HepG2 (cell line): ENCODE measurements around the gene MICALL2. TPM values are rescaled to one million over a fixed set of nuclear protein-coding genes. Genes with fewer than 3 reads are reported as not detected.

Experiments used
- ATAC-seq: fragments of 200-7000 bp; cut with Tn5 transposase; 3 replicates; pipeline ENCODE4 v1.9.1; 2020; ENCODE audit warnings: mild to moderate bottlenecking, moderate library complexity
- BruUV-seq: library from RNA; stranded (reverse); fragments of 400-500 nt; replicated peaks from 2 replicates; lab custom pipeline; 2021; lab: Mats Ljungman, UMichigan
- CTCF ChIA-PET: fragments of 300-600 bp; formaldehyde crosslinking; extraction: SDS; loops from one replicate; lab custom pipeline; 2021; ENCODE audit warnings: low total read pairs, inconsistent platforms, low intra/inter-chr PET ratio; lab: Yijun Ruan, JAX
- POLR2A ChIA-PET: fragments of 350-600 bp; sonication (Branson Sonifier 250); formaldehyde crosslinking; loops from one replicate; lab custom pipeline; 2020; ENCODE audit warnings: antibody characterized with exemption, inconsistent platforms; lab: Yijun Ruan, JAX
- DNase-seq: peaks from one replicate; pipeline ENCODE4 v3.0.0-alpha.2; 2015; ENCODE audit warnings: low spot score
- FAIRE-seq: peaks from 3 replicates; lab custom pipeline; 2011; peaks lifted over from hg19 to GRCh38; lab: Jason Lieb, UNC
- H2AFZ ChIP-seq: one replicate; pipeline ENCODE4 v1.6.1; 2011; ENCODE audit warnings: low read length, inconsistent platforms
- H3K27ac ChIP-seq: fragments of 300-600 bp; 3 replicates; pipeline ENCODE4 v1.8.0; 2011; ENCODE audit warnings: mixed run types, mild to moderate bottlenecking, mixed read lengths, low read length, inconsistent platforms; ENCODE audit not compliant: insufficient read depth; ENCODE audit errors: extremely low read length
- H3K27me3 ChIP-seq, 2 experiments: fragments of 200-600 bp in 1 of 2; 2 replicates in 1 of 2; 3 replicates in 1 of 2; pipeline versions ENCODE4 v1.6.0 to v1.8.0; 2011; ENCODE audit warnings: low read length in 2 of 2, mild to moderate bottlenecking in 2 of 2, moderate library complexity in 2 of 2, inconsistent platforms in 1 of 2; ENCODE audit not compliant: insufficient read depth in 2 of 2, control insufficient read depth in 1 of 2
- H3K36me3 ChIP-seq, 2 experiments: fragments of 200-600 bp in 1 of 2; replicated peaks in 1 of 2; 2 replicates in 1 of 2; 3 replicates in 1 of 2; pipeline versions ENCODE4 v1.5.1 to v1.8.0; 2011; ENCODE audit warnings: low read length in 2 of 2, inconsistent platforms in 1 of 2; ENCODE audit not compliant: insufficient read depth in 2 of 2, control insufficient read depth in 1 of 2
- H3K4me1 ChIP-seq: 2 replicates; pipeline ENCODE4 v1.5.1; 2012; ENCODE audit warnings: low read length, inconsistent platforms; ENCODE audit not compliant: insufficient read depth
- H3K4me2 ChIP-seq: 2 replicates; pipeline ENCODE4 v1.6.0; 2011; ENCODE audit warnings: low read depth, low read length, inconsistent platforms
- H3K4me3 ChIP-seq, 3 experiments: fragments of 200-600 bp in 1 of 3; sonication (generic), shearing (Covaris generic) in 1 of 3; replicated peaks in 1 of 3; 2 replicates each; pipeline ENCODE4 v1.5.1; 2011 to 2016; ENCODE audit warnings: low read length in 3 of 3, inconsistent platforms in 2 of 3, low read depth in 2 of 3, mild to moderate bottlenecking in 2 of 3, control low read depth in 1 of 3, mixed read lengths in 1 of 3; ENCODE audit not compliant: insufficient read depth in 1 of 3
- H3K79me2 ChIP-seq: one replicate; pipeline ENCODE4 v1.6.1; 2011; ENCODE audit warnings: low read length, inconsistent platforms; ENCODE audit not compliant: insufficient read depth
- H3K9ac ChIP-seq: 2 replicates; pipeline ENCODE4 v1.6.0; 2011; ENCODE audit warnings: mild to moderate bottlenecking, low read depth, low read length, inconsistent platforms; ENCODE audit not compliant: insufficient read depth
- H3K9me3 ChIP-seq: 2 replicates; pipeline ENCODE4 v1.5.1; 2012; ENCODE audit warnings: mild to moderate bottlenecking, low read length
- H4K20me1 ChIP-seq: 2 replicates; pipeline ENCODE4 v1.6.0; 2011; ENCODE audit warnings: inconsistent platforms, mild to moderate bottlenecking, low read length, moderate library complexity; ENCODE audit not compliant: insufficient read depth
- ATRX ChIP-seq: sonication (generic); formaldehyde crosslinking; IDR thresholded peaks from 2 replicates; pipeline ENCODE4 v1.4.0; 2020; ENCODE audit warnings: missing genetic modification reagents, borderline replicate concordance
- FOXA3 ChIP-seq: IDR thresholded peaks from 2 replicates; pipeline ENCODE4 v1.6.1; 2016; ENCODE audit warnings: missing genetic modification reagents, missing compliant biosample characterization
- FOXM1 ChIP-seq: sonication (generic); formaldehyde crosslinking; IDR thresholded peaks from 2 replicates; pipeline ENCODE4 v1.5.0; 2020; ENCODE audit warnings: missing genetic modification reagents
- NR2F2 ChIP-seq: IDR thresholded peaks from 2 replicates; pipeline ENCODE4 v1.6.1; 2012; ENCODE audit warnings: low read depth, inconsistent platforms, borderline replicate concordance
- NRL ChIP-seq: sonication (generic); formaldehyde crosslinking; IDR thresholded peaks from 2 replicates; pipeline ENCODE4 v1.5.0; 2020; ENCODE audit warnings: missing genetic modification reagents, mild to moderate bottlenecking, moderate library complexity, borderline replicate concordance
- RCOR2 ChIP-seq: IDR thresholded peaks from 2 replicates; pipeline ENCODE4 v1.6.1; 2016; ENCODE audit warnings: missing biosample characterization, missing genetic modification reagents
- RFXAP ChIP-seq: sonication (generic); formaldehyde crosslinking; IDR thresholded peaks from 2 replicates; pipeline ENCODE4 v1.4.0; 2020; ENCODE audit warnings: missing genetic modification reagents, borderline replicate concordance
- ZFP82 ChIP-seq: sonication (generic); formaldehyde crosslinking; IDR thresholded peaks from 2 replicates; pipeline ENCODE4 v1.5.1; 2020; ENCODE audit warnings: mild to moderate bottlenecking, missing genetic modification reagents, borderline replicate concordance
- ZIK1 ChIP-seq: sonication (generic); formaldehyde crosslinking; IDR thresholded peaks from 2 replicates; pipeline ENCODE4 v1.5.0; 2020; ENCODE audit warnings: mild to moderate bottlenecking, low read depth, missing genetic modification reagents, borderline replicate concordance
- ZNF225 ChIP-seq: sonication (generic); formaldehyde crosslinking; IDR thresholded peaks from 2 replicates; pipeline ENCODE4 v1.4.0; 2020; ENCODE audit warnings: mild to moderate bottlenecking, missing genetic modification reagents
- ZNF616 ChIP-seq: sonication (generic); formaldehyde crosslinking; IDR thresholded peaks from 2 replicates; pipeline ENCODE4 v1.5.0; 2020; ENCODE audit warnings: low read depth, mild to moderate bottlenecking, missing genetic modification reagents
- WGBS: methylation state at CpG from one replicate; pipeline ENCODE4 v1.1.6; 2017; ENCODE audit warnings: low lambda C conversion rate; 5-methylcytosine and 5-hydroxymethylcytosine counted together
- in situ Hi-C: cut with HindIII; loops from 2 replicates; pipeline ENCODE4 v1.10.0; 2017; ENCODE audit warnings: low pct_unique_long_range_greater_than_20kb; ENCODE audit not compliant: extremely low pct_ligation_motif_present
- intact Hi-C: fragments of 100-400 bp; cut with micrococcal nuclease; formaldehyde crosslinking; loops from one replicate; pipeline ENCODE4 v1.10.0; 2022; ENCODE audit not compliant: unreplicated experiment
- polyA plus RNA-seq, 8 experiments: library from polyadenylated mRNA; depleted of rRNA in 3 of 8; stranded (reverse) in 7 of 8; unstranded in 1 of 8; fragments of >200 nt; fragmentation: Illumina TruSeq in 4 of 8; extraction: Trizol in 4 of 8; gene quantifications; 2 replicates each; pipeline versions ENCODE4 v1.2.1 to v1.2.3, GENCODE V29; 2011 to 2016; ENCODE audit warnings: low read depth in 4 of 8, missing spikeins in 1 of 8, mixed read lengths in 1 of 8; ENCODE audit not compliant: insufficient read depth in 1 of 8
- total RNA-seq, 5 experiments: library from RNA; depleted of rRNA; stranded (reverse); fragments of >200 nt; fragmentation: Illumina TruSeq; extraction: Trizol; gene quantifications; 2 replicates each; pipeline ENCODE4 v1.2.3, GENCODE V29; 2016; ENCODE audit warnings: low read depth in 1 of 5
- TF ChIP-seq, protein P1 (sequence below), 2 experiments: fragments of 450-650 bp in 1 of 2; sonication (generic) in 1 of 2; formaldehyde crosslinking in 1 of 2; IDR thresholded peaks; 2 replicates each; pipeline versions ENCODE4 v1.6.1 to v1.8.0; 2016 to 2022; ENCODE audit warnings: antibody characterized with exemption in 1 of 2, mild to moderate bottlenecking in 1 of 2, missing genetic modification reagents in 1 of 2

The MICALL2 gene
- total and polyA plus RNA-seq, 2 of the 13 experiments (the other 11 are each of a cell fraction or from before 2014, with no cell fraction given), result 5.8 to 12.4 TPM

DNA sequence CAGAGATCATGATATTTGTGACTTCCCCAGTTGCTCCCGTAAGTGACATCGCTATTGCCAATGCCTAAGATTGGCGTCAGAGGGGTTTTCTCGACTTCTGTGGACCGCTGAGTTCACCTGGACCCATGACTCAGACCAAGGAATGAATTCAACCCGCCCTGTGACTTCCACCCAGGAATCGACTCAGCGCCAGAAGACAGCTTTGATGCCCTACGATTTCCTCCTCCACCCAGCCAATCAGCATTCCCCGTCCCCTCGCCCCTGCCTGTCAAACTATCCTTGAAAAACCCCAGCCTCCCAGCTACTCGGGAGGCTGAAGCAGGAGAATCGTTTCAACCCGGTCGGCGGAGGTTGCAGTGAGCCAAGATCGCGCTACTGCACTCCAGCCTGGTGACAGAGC, 58.3 kb downstream of the MICALL2 start:
- no peak for TF ChIP-seq ZIK1 (CRISPR knock-in tag)
- TF ChIP-seq ZNF225, result no peak
- TF ChIP-seq, protein P1, sequence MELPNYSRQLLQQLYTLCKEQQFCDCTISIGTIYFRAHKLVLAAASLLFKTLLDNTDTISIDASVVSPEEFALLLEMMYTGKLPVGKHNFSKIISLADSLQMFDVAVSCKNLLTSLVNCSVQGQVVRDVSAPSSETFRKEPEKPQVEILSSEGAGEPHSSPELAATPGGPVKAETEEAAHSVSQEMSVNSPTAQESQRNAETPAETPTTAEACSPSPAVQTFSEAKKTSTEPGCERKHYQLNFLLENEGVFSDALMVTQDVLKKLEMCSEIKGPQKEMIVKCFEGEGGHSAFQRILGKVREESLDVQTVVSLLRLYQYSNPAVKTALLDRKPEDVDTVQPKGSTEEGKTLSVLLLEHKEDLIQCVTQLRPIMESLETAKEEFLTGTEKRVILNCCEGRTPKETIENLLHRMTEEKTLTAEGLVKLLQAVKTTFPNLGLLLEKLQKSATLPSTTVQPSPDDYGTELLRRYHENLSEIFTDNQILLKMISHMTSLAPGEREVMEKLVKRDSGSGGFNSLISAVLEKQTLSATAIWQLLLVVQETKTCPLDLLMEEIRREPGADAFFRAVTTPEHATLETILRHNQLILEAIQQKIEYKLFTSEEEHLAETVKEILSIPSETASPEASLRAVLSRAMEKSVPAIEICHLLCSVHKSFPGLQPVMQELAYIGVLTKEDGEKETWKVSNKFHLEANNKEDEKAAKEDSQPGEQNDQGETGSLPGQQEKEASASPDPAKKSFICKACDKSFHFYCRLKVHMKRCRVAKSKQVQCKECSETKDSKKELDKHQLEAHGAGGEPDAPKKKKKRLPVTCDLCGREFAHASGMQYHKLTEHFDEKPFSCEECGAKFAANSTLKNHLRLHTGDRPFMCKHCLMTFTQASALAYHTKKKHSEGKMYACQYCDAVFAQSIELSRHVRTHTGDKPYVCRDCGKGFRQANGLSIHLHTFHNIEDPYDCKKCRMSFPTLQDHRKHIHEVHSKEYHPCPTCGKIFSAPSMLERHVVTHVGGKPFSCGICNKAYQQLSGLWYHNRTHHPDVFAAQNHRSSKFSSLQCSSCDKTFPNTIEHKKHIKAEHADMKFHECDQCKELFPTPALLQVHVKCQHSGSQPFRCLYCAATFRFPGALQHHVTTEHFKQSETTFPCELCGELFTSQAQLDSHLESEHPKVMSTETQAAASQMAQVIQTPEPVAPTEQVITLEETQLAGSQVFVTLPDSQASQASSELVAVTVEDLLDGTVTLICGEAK (IDR thresholded peaks at IDR 0.05), result no peak
- TF ChIP-seq, protein P1 (CRISPR knock-in tag; IDR thresholded peaks at IDR 0.05), result no peak
- TF ChIP-seq ZFP82, result no peak
- no peak for TF ChIP-seq RFXAP (CRISPR knock-in tag)
- TF ChIP-seq FOXM1 (CRISPR knock-in tag), result no peak
- no peak for TF ChIP-seq NRL (CRISPR knock-in tag)
- no peak for TF ChIP-seq RCOR2
- TF ChIP-seq ATRX (CRISPR knock-in tag), result no peak
- no peak for TF ChIP-seq FOXA3 (CRISPR knock-in tag)
- TF ChIP-seq ZNF616 (CRISPR knock-in tag), result no peak
- TF ChIP-seq NR2F2, result no peak

More for the DNA sequence above, 58.3 kb downstream of the MICALL2 start:
- Histone ChIP-seq H3K4me3 (no peak overlapping the region), H3K9ac (no peak overlapping the region), H3K36me3 (no peaks in the 10 kb centered on the region), H3K4me2 (no peak overlapping the region), H3K4me1 (peaks cover 6% of the 10 kb centered on the region; the same call in 1 of the 2 replicates), H3K27me3 (peaks cover 9 to 67% of the 10 kb centered on the region in 2 experiments; a peak in 4 of 5 replicates), H4K20me1 (no peaks in the 10 kb centered on the region), H2AFZ (no peak overlapping the region), H3K27ac (no peak overlapping the region), H3K9me3 (no peaks in the 10 kb centered on the region; the same call in 1 of the 2 replicates), H3K79me2 (no peaks in the 10 kb centered on the region)
- ChIA-PET POLR2A (no interaction called here), CTCF (no interaction called here)
- intact Hi-C loops, result no loop called here
- ATAC-seq (no peak), DNase-seq (no peak), FAIRE-seq (no peak)
- BruUV-seq, result no TSS peak
- WGBS, result 38% methylated on average over 16 of the region's 18 CpGs
- in situ Hi-C loops, result no loop called here
